ENCODE data around the gene ITPRID1.
A peak's percentile ranks its signal among the peaks of the same experiment; 100 is the strongest.

Gene ITPRID1

DNA sequence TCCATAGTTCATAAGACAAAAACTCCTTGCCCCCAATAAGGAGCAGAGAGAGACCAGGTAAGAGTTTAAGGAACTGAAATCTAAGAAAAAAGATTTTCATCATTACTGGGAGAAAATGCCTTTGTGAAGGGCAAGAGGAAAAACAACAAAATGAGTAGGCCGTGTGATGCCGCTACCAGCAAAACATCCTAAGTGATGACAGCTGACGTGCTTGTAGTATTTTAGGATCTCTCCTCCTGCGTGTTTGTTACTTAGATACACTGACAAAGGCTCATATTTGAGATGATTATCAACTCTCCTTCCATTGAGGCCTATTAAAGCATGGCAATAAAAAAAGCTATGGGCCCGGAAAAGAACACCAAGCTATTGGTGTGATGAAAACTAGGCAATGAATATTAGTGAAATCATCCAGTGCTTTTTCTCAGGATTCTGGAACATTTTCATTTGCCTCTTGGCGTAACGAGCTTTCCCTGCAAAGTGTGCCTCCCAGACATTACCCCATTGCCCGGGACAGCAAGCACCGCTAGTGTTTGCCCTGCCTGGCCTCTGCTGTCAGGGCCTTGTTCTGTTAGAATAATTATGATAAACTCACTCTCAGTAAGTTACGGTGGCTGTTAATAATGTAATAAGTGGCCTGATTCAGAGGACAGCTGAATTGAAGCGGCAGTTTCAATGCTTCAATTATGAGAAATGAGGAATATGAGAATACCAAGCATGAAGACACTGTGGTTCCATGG lies 36.8 kb upstream of the ITPRID1 start:
- no peak for DNase-seq (ENCODE audit: extremely low read depth, low read depth)
- TF ChIP-seq CTCF (IDR thresholded peaks at IDR 0.05; ENCODE audit: low read depth, low read length, missing control alignments), result no peak
- H3K4me3 ChIP-seq (replicated peaks; ENCODE audit: low read depth, low read length), result no peak overlapping the region

DNA sequence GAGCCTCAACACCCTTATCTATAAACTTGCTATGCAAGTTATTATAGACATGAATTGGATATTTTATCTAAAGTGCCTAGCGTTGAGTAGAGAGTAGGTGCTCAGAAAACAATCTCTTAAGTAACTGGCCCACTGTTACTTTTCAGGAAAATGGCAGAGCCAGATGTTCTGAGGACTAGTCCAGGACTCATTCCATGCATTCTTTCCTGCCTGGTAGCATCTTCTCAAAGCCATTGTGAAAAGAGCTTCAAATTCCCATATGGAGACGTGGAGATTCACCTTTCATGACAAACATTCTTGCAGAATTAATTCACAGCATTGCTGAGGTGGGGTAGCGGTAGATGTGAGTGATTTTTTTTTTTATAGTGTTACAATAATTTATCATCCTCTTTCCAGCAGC lies 35.9 kb upstream of the ITPRID1 start:
- DNase-seq (ENCODE audit: extremely low read depth, low read depth), result no peak
- no peak overlapping the region for H3K4me3 ChIP-seq (replicated peaks; ENCODE audit: low read depth, low read length)
- no peak for TF ChIP-seq CTCF (IDR thresholded peaks at IDR 0.05; ENCODE audit: low read depth, low read length, missing control alignments)

DNA sequence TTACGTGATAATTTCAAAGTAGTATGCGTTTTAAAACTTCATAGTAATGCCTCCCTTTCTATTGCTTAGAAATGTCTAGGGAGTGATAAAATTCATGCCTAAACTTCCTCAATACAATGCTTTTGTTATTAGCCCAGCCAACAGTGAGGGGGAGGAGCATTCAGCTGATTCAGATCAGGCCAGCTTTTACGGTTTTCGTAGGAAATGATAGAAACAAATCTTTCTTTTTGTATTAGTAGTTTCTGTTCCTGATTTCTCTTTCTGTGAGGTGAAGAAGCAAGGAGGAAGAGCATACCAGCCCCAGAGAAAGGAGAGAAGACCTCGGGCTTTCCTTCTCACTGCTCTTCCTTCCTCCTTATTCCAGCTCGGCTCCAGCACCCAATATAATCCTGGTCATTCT lies 35.2 kb upstream of the ITPRID1 start:
- TF ChIP-seq CTCF (IDR thresholded peaks at IDR 0.05; ENCODE audit: low read depth, low read length, missing control alignments), result no peak
- no peak overlapping the region for H3K4me3 ChIP-seq (replicated peaks; ENCODE audit: low read depth, low read length)
- DNase-seq (ENCODE audit: extremely low read depth, low read depth), result no peak

- TF ChIP-seq CTCF (IDR thresholded peaks at IDR 0.05; ENCODE audit: low read depth, low read length, missing control alignments), result no peak
- no peak overlapping the region for H3K4me3 ChIP-seq (replicated peaks; ENCODE audit: low read depth, low read length)
- no peak for DNase-seq (ENCODE audit: extremely low read depth, low read depth)
Measured at GRCh38 chr7:31487071-31487470, 26.8 kb upstream of the ITPRID1 start.

DNA sequence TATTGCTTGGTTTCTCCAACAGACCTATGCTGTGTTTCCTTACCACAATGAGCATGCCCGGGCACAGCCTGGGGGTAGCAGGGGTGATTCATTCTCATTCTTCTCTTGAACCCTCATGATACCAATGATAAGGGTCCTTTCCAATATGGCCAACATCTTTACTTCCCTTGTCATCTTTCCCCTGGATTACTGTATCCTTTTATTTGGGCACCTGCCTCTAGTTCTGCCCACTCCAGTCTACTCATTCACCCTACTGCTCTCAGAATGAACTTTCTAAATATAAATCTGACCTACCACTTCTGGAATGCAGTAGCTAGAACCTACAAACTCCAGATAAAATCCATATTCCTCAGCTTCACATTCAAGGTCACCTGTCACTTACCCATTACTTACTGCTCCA lies 26.4 kb upstream of the ITPRID1 start:
- no peak overlapping the region for H3K4me3 ChIP-seq (replicated peaks; ENCODE audit: low read depth, low read length)
- DNase-seq (ENCODE audit: extremely low read depth, low read depth), result no peak
- TF ChIP-seq CTCF (IDR thresholded peaks at IDR 0.05; ENCODE audit: low read depth, low read length, missing control alignments), result no peak

GRCh38 chr7:31488562-31489203 lies 25.2 kb upstream of the ITPRID1 start:
- no peak for DNase-seq (ENCODE audit: extremely low read depth, low read depth)
- no peak overlapping the region for H3K4me3 ChIP-seq (replicated peaks; ENCODE audit: low read depth, low read length)
- peak; percentile 65 for TF ChIP-seq CTCF (IDR thresholded peaks at IDR 0.05; ENCODE audit: low read depth, low read length, missing control alignments)

Measured in HFF-Myc (cell line).